Measurements from ENCODE around the gene BHLHA15. TPM values are rescaled to one million over a fixed set of nuclear protein-coding genes. Genes with fewer than 3 reads are reported as not detected.

Gene BHLHA15
- polyA plus RNA-seq, 1 of the 3 experiments (the other 2 are of a cell fraction): 0.10 TPM

DNA sequence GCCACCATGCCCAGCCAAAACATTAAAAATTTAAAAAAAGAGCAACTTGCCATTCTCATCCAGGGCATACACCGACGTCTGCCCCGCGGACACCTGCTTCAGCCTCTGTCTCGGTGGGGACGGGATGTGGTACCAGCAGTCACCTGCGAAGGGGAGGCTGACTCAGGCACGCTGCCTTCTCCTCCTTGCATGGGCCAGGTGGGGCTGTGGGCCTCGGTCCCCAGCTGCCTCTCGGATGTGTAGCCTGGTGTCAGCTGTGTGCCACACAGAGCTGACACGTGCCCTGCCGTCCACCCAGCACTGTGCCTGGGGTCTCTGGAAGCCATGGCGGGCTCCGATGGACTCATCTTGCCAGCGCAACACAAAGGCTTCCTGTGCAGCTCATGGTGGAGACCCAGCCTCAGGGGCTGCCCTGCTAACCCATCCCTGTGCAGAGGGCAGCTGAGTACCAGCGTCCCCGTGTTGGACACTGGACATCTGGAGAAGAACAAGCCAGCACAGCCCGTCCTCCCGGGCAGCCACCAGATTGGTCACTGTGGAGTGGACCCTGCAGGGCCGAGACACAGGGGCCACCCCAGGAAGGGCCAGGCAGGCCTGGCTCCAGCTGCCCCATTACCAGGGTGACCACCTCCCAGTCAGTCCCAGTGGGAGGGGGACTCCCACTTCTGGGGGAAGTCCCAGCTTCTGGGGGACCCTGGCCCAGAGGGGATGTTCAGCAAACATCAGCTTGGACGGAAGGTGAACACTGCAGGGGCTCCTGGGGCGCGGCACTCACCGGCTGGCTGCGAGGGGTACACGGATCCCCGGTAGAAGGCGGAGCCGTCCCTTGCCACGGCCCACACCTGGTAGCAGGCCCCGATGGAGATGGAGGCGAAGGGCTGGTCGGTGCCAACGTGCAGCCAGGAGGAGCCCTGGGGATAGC is 10.6 kb downstream of the BHLHA15 start:
- Histone ChIP-seq H3K79me2 (ENCODE audit: insufficient read depth) (no peaks in the 10 kb centered on the region), H4K20me1 (ENCODE audit: insufficient read depth) (no peaks in the 10 kb centered on the region), H2AFZ (ENCODE audit: low read depth) (no peak overlapping the region), H3K27me3 (ENCODE audit: insufficient read depth) (no peaks in the 10 kb centered on the region), H3K27ac (ENCODE audit: low read depth in 2 of 2, low read length in 1 of 2) (no peak overlapping the region), H3K36me3 (replicated peaks in 1 of 2; ENCODE audit: control insufficient read depth in 1 of 2, insufficient read depth in 2 of 2, low read length in 1 of 2) (peaks cover 8 to 11% of the 10 kb centered on the region in 2 experiments), H3K4me1 (ENCODE audit: control insufficient read depth in 1 of 2, insufficient read depth in 2 of 2, low read depth in 1 of 2, low read length in 1 of 2) (no peaks in the 10 kb centered on the region), H3K9me2 (no peaks in the 10 kb centered on the region), H3K4me2 (no peak overlapping the region), H3F3A (replicated peaks; ENCODE audit: insufficient read depth) (no peaks in the 10 kb centered on the region), H3K4me3 (ENCODE audit: low read depth in 2 of 2, low read length in 1 of 2) (no peak overlapping the region), H3K9ac (no peak overlapping the region), H3K9me3 (no peaks in the 10 kb centered on the region)
- DNase-seq: no peak
- WGBS (ENCODE audit: low lambda C conversion rate): 97% methylated on average over 23 of the region's 34 CpGs
- TF ChIP-seq FOXM1 (IDR thresholded peaks at IDR 0.05; ENCODE audit: low read depth): no peak
- TF ChIP-seq RFX5 (IDR thresholded peaks at IDR 0.05; ENCODE audit: low read length): no peak
- TF ChIP-seq, protein P1, sequence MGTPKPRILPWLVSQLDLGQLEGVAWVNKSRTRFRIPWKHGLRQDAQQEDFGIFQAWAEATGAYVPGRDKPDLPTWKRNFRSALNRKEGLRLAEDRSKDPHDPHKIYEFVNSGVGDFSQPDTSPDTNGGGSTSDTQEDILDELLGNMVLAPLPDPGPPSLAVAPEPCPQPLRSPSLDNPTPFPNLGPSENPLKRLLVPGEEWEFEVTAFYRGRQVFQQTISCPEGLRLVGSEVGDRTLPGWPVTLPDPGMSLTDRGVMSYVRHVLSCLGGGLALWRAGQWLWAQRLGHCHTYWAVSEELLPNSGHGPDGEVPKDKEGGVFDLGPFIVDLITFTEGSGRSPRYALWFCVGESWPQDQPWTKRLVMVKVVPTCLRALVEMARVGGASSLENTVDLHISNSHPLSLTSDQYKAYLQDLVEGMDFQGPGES (IDR thresholded peaks at IDR 0.05; ENCODE audit: low read depth, low read length): no peak
- no peak for TF ChIP-seq GATA2 (CRISPR knock-in tag; IDR thresholded peaks at IDR 0.05)
- TF ChIP-seq, protein P2, sequence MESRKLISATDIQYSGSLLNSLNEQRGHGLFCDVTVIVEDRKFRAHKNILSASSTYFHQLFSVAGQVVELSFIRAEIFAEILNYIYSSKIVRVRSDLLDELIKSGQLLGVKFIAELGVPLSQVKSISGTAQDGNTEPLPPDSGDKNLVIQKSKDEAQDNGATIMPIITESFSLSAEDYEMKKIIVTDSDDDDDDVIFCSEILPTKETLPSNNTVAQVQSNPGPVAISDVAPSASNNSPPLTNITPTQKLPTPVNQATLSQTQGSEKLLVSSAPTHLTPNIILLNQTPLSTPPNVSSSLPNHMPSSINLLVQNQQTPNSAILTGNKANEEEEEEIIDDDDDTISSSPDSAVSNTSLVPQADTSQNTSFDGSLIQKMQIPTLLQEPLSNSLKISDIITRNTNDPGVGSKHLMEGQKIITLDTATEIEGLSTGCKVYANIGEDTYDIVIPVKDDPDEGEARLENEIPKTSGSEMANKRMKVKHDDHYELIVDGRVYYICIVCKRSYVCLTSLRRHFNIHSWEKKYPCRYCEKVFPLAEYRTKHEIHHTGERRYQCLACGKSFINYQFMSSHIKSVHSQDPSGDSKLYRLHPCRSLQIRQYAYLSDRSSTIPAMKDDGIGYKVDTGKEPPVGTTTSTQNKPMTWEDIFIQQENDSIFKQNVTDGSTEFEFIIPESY (IDR thresholded peaks at IDR 0.05; ENCODE audit: borderline replicate concordance, low read depth): no peak
- TF ChIP-seq MEF2A (IDR thresholded peaks at IDR 0.05; ENCODE audit: borderline replicate concordance, low read depth): no peak
- no peak for TF ChIP-seq RAD21 (IDR thresholded peaks at IDR 0.05; ENCODE audit: low read length)
- no peak for TF ChIP-seq EP300 (IDR thresholded peaks at IDR 0.05; ENCODE audit: borderline replicate concordance in 1 of 2, low read depth in 1 of 2, low read length in 1 of 2)
- TF ChIP-seq EZH2phosphoT487 (IDR thresholded peaks at IDR 0.05; ENCODE audit: borderline replicate concordance, low read depth): no peak
- TF ChIP-seq TAF1 (IDR thresholded peaks at IDR 0.05; ENCODE audit: borderline replicate concordance, low read depth, low read length): no peak
- TF ChIP-seq TCF12 (IDR thresholded peaks at IDR 0.05): no peak
- TF ChIP-seq, protein P3, sequence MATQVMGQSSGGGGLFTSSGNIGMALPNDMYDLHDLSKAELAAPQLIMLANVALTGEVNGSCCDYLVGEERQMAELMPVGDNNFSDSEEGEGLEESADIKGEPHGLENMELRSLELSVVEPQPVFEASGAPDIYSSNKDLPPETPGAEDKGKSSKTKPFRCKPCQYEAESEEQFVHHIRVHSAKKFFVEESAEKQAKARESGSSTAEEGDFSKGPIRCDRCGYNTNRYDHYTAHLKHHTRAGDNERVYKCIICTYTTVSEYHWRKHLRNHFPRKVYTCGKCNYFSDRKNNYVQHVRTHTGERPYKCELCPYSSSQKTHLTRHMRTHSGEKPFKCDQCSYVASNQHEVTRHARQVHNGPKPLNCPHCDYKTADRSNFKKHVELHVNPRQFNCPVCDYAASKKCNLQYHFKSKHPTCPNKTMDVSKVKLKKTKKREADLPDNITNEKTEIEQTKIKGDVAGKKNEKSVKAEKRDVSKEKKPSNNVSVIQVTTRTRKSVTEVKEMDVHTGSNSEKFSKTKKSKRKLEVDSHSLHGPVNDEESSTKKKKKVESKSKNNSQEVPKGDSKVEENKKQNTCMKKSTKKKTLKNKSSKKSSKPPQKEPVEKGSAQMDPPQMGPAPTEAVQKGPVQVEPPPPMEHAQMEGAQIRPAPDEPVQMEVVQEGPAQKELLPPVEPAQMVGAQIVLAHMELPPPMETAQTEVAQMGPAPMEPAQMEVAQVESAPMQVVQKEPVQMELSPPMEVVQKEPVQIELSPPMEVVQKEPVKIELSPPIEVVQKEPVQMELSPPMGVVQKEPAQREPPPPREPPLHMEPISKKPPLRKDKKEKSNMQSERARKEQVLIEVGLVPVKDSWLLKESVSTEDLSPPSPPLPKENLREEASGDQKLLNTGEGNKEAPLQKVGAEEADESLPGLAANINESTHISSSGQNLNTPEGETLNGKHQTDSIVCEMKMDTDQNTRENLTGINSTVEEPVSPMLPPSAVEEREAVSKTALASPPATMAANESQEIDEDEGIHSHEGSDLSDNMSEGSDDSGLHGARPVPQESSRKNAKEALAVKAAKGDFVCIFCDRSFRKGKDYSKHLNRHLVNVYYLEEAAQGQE (IDR thresholded peaks at IDR 0.05; ENCODE audit: low read depth, low read length): no peak
- TF ChIP-seq, protein P4, sequence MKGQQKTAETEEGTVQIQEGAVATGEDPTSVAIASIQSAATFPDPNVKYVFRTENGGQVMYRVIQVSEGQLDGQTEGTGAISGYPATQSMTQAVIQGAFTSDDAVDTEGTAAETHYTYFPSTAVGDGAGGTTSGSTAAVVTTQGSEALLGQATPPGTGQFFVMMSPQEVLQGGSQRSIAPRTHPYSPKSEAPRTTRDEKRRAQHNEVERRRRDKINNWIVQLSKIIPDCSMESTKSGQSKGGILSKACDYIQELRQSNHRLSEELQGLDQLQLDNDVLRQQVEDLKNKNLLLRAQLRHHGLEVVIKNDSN (IDR thresholded peaks at IDR 0.05; ENCODE audit: borderline replicate concordance, low read depth): no peak
- TF ChIP-seq, protein P5, sequence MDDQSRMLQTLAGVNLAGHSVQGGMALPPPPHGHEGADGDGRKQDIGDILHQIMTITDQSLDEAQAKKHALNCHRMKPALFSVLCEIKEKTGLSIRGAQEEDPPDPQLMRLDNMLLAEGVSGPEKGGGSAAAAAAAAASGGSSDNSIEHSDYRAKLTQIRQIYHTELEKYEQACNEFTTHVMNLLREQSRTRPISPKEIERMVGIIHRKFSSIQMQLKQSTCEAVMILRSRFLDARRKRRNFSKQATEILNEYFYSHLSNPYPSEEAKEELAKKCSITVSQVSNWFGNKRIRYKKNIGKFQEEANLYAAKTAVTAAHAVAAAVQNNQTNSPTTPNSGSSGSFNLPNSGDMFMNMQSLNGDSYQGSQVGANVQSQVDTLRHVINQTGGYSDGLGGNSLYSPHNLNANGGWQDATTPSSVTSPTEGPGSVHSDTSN (IDR thresholded peaks at IDR 0.05): no peak
- TF ChIP-seq GABPA (IDR thresholded peaks at IDR 0.05; ENCODE audit: low read depth): no peak
- TF ChIP-seq, protein P6, sequence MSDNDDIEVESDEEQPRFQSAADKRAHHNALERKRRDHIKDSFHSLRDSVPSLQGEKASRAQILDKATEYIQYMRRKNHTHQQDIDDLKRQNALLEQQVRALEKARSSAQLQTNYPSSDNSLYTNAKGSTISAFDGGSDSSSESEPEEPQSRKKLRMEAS (IDR thresholded peaks at IDR 0.05; ENCODE audit: low read depth): no peak
- no peak for TF ChIP-seq JUND (IDR thresholded peaks at IDR 0.05)
- no peak for TF ChIP-seq ELF1 (IDR thresholded peaks at IDR 0.05)
- TF ChIP-seq FOXJ3 (CRISPR knock-in tag; IDR thresholded peaks at IDR 0.05): no peak
- TF ChIP-seq SIN3A (IDR thresholded peaks at IDR 0.05; ENCODE audit: borderline replicate concordance, low read depth, low read length): no peak
- POLR2A ChIA-PET: no interaction called here
- CTCF ChIA-PET: interaction anchor here (1.4 to 1.5 kb wide), 2 partner anchors 53 to 200 kb away, joined by 4 to 5 read pairs; no protein-coding TSS in a partner anchor

Measured in SK-N-SH (cell line).